NK-92 (cell line): ENCODE data around the gene MEIS2.

Experiments
- DNase-seq: peaks from one replicate; lab custom pipeline; 2025; ENCODE audit not compliant: unreplicated experiment; lab: John Stamatoyannopoulos, UW

MEIS2 gene

DNA sequence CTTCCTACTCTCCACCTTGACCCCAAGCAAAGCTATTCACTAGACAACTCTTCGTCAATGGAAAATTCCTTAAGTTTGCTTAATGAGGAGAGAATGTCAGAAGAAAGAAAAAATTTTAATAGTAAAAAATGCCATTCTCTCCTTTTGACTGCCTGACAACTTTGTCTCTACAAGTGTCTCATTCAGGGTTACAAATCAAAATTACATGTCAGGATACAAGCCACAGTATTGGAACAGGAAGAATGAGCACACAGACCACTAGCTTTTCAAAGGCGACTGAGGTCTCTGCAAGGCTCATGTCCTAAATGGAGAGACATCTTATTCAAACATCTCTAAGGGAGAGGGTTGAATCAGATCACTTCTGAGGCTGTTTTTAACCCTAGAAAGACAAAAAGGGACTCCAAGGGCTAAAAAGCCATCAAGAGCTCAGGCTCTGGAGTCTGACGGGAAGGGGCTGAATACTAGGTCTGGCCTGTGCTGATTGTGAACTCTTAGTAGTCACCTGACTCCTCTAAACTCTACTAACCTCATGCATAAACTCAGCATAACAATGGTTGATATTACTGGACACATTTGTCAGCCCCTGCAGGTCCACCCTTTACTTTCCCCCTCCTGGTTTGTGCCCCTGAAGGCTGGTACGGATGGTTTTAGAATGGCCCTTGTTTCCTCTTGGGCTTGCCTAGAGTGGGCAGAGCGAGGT is 12.8 kb upstream of the MEIS2 start:
- DNase-seq = no peak

DNA sequence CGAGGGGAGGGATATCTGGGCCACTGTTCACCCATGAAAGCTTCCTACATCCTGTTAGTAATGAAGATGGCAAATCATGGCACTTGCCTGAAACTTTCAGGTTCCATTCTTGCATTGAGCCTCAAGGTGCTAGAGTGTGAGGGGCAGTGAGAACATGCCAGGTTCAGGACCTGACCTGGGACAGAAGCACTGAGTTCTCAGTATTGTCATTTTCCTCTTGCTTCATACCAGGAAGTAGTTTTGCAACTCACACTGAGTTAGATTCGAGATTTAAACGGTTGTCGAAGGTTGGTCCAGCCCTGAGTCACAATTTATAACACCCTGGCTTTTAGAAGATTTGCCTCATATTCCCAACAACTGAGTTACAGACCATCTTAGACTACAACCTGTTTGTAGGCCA is 11.8 kb upstream of the MEIS2 start:
- no peak for DNase-seq

DNA sequence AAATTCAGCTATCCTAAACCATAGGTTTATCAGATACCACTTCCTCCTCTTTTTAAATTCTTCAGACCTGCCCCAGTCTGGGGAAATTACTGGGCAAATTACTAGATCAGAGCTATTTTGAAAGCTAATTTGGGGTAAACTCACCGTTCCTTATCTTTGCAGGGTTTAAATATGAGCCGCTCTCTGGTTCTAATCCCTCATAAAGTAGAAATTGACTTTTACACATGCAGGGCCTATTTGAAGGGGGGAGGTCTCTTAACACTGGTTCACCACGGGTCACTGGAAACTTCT is 11.0 kb upstream of the MEIS2 start:
- no peak for DNase-seq

DNA sequence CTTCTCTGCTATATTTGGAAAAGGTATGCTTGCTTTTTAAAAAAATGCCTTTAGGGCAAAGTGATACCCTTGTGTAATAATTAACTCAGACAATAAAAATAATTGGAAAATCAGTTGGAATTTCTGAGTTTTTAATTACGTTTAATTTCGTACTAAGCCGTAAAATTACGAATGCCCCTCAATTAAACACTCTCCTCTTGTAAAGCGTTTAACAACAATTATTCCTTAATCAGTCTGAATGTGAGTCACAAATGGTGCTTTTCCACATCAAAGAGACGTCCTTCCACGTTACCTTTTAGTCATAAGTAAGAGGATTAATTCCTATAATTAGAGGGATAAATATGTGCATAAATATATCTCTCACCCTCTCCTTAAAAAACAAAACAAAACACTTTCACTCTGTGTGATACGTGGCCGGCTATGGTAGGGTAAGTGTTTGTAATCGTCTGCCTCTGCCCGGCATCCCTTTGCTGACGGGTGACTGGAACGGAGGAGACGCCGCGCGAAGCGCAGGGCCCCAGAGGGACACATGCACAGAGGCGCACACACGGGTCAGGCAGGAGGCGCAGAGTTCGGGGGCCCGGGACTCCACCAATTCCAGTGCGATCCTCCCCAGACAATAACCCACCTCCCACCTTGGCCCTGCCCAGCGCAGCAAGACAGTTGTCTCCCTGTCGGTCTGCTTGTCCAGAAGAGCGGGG is 9.7 kb upstream of the MEIS2 start:
- DNase-seq = no peak

DNA sequence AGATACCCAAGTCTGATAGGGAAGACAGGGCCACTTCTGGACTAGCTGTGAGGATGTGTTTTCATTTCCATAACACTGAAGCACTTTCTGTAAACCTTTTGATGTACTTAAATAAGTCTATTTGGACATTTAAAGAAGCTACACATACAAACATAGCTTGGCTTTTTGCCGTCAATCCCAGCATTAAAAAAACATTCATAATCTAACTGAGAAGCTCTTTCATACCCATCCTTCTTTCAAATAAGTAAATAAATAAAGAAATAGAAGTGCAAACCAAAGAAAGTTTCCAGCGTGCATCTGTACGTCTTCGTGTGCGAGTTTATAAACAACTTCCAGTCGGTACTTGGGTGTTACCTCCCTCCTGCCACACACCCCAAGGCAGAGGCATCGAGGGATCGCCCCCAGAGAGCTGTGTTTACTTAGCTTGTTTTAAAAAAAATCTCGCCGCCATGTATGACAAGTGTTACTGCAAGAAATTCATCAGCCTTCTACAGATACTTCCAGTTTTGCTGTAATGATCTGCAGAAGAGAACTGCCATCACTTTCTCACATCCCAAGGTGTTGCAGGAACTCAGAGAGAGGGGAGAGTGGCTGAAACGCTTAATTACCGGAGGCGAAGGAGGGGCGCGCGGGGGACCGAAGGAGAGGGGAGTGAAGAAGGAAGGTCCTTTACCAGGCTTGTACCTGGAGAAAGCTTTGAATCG is 9.0 kb upstream of the MEIS2 start:
- no peak for DNase-seq

DNA sequence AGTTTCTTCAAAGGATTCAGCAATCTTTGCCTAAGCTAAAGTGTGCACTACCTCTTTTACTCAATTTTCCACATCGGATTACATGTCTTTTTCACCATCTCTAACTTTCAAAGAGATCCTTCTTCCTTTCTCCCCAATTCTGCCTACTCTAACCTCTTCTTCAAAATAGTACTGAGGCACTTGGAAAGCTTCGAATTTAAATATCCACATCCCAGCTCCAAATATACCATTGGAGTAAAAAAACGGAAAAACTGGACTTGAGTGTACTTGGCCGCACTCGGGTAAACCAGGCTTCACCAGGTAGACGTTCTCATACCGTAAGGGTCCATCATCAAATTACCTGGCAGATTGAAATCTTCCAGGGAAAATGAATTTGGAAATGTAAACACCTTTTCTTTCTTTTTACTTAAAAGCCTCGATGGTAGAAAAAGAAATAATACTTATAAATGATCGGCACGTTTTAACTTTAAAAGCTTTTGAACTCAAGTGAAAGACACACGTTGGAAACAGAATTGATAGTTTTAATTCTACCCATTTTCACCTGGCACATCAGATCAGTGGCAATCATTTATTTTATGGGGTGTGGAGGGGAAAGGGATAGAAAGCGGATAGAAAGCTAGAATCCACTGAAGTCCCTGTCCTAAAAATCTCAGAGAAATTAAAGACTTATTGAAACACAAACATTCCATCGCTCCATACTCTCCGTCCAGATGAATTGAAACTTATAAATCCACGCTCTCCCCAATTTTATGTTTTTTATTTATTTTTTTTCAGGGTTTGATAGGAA is 8.2 kb upstream of the MEIS2 start:
- no peak for DNase-seq

DNA sequence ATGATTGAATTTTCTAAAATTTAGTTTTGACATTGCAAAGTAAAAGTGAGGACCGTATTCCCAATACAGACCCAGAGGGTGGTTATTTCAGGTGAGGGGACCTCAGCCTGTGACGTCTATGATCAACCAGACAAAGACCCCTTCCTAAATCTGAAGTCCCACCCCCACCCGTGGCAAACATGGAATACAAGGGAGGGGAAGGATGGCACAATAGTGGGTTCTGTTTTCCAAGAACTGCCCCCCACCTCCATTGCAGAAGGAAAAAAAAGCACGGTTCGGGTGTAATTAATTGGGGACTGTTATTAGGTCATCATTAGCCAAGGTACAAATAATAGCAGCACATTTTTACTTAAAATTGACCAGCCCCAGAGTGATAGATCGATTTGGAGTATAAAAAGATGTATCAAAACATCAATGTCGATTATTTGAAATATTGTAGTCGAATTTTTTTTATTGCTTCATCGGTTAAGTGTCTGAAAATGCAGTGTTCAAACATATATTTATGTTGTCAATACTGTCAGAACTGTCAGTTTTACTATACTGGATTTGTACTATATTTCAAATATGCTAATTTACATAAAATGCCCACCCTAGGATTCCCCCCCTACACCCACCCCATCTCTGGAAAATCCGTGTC is 7.5 kb upstream of the MEIS2 start:
- no peak for DNase-seq

DNA sequence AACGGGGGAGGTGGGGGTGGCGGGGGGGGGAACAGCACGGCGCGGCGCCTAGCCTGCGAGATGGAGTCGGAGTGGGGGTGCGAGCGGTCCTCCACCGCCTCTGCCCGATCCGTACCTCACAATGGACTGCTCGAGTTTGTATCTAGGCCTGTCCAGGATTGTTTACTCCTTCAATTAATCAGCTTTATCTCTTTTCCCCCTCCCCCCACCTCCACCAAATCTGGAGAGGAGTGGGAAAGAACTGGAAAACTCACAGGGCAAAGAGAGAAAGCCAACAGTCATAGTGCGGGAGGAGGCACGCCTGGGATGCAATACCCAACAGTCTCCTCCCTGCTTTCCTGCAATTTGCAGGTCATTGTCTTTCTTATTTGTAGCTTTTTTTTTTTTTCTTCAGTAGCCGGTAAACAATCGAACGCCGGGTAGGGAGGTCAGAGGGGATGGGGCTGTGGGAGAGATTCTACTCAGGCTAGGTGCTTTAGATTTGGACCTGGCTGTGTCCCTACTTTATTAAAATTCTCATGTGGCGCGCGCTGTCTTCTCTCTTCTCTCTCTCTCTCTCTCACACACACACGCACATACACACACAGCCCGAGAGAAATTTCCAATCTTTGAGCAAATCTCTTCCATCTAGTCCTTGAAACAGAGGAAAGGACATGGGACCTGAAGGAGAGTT is 6.9 kb upstream of the MEIS2 start:
- DNase-seq = no peak

DNA sequence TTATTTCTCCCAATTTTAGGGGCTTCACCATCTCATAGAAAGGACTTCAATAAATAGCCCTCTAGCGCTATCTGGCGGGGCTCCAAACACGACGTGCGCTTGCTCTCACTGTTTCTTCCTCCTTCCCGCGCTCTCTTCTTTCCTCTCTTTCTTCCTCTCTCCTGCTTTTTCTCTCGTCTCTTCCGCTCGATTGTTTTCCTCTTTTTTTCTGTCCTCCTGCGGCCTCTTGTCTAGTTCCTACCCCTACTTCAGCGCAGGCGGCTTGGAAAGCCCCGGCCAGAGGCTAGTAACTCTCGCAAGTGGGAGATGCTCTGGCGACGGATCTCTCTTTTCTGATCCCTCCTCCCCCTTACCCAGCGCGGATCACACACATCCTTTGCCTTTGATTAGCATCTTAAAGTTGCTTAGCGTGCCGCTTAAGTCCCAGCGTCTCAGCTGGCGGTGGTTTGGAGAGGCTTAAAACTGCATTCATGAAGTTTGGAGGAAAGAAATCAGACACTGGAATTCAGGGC is 6.2 kb upstream of the MEIS2 start:
- DNase-seq = no peak

DNA sequence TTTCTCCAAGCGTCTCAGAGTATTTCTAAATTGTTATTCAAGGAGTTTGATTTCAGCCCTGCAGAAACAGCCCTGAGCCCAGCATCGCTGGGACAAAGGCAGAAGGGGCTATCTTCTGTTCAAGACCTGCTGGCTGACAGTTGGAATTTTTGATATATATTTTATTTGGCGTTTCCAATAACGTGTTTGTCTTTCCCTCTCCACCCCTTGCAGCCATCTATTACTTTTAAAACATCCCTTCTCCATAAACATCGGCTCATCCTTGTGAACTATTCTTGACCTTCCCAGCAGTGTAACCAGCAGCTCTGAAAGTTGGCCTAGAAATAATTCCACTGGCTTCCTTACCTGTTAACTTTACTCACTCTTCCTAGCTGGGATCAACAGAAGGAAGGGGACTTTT is 5.5 kb upstream of the MEIS2 start:
- DNase-seq = no peak

DNA sequence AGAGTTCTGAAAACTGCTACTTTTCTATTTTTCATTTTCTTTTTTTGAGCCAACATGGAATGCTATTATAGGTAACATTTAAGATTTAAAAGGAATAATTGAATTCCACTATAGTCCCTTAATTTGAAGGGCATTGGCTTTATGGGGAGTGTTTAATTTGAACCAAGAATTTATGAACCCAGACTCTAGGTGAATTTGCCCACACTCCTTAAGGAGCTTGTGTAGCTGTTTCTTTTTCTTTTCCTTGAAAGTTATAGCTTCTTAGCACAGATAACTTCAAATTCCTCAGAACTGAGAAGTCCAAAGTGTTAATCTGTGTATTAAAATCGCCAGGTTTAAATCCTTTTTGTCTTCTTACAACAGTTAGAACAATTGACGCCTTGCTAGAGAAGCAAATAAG is 4.7 kb upstream of the MEIS2 start:
- DNase-seq = no peak

DNA sequence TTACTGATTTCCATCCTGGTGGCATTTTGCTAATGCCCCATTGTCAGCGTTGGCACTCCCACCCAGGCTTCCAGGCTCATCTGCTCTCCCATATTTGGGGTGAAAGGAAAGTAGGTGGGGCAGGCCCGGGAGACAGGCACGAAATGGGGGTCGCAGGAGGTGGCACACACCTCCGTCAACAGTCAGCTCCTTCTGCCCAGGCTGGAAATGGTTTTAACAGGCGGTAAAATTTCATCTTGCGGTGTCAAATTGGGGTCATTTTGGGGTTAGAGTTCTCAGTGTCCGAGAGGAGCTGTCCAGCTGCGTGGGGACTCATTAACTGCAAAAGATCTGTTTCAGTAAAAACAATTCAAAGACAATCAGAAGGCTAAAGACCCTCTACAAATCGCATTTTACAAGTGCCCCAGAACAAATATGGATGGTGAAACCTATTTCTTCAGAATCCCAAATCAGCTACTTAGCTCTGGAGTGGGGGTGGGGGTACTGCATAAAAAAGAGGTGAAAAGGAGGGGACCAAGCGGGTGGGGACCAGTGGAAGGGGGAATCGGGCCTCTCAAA is 4.2 kb upstream of the MEIS2 start:
- no peak for DNase-seq

DNA sequence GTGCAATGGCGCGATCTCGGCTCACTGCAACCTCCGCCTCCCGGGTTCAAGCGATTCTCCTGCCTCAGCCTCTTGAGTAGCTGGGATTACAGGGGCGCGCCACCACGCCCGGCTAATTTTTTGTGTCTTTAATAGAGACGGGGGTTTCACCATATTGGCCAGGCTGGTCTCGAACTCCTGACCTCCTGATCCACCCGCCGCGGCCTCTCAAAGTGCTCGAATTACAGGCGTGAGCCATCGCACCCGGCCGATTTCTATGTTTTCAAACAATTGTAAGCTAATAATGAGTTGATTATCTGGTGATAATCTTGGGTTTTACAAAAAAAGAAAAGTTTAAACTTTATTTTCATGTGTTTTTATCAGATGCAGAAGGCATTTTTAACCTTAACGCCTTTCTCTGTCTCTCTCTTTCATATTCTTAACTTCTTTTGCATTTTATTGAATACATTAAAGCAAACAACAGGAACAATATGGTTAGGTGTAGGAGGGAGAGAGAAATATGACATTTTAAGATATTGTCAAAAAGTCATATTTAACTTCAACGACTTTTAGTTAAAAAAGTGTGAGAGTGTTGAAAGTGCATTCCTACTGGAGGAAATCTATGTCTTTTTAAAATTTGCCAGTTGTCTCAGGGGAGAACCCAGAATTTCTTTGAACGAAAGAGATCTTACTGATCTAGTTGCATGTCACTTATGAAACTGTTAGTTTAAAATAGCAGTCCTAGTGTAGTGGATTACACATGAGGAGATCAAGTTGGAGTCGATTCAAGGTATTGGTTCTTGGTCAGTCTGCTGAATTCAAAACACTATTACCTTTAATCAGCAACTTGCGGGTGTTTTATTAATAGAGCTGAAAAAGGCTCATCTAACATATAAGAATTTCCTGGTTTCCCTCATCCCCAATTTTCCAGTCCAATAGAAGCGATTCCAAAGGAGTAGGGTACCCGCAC is 3.4 kb upstream of the MEIS2 start:
- DNase-seq = no peak

DNA sequence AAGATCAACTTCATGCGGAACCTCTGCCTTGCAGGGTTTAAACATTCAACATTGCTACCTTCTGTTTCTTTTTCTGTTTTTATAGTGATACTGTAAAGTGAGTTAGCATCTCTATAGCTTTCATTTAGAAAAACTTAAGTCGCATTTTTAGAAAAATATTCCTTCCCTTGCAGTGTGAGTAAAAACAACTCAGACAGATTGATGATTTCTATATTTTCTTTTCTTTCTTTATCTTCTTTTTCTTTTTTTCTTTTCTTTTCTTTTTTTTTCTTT is 2.8 kb upstream of the MEIS2 start:
- DNase-seq = no peak

DNA sequence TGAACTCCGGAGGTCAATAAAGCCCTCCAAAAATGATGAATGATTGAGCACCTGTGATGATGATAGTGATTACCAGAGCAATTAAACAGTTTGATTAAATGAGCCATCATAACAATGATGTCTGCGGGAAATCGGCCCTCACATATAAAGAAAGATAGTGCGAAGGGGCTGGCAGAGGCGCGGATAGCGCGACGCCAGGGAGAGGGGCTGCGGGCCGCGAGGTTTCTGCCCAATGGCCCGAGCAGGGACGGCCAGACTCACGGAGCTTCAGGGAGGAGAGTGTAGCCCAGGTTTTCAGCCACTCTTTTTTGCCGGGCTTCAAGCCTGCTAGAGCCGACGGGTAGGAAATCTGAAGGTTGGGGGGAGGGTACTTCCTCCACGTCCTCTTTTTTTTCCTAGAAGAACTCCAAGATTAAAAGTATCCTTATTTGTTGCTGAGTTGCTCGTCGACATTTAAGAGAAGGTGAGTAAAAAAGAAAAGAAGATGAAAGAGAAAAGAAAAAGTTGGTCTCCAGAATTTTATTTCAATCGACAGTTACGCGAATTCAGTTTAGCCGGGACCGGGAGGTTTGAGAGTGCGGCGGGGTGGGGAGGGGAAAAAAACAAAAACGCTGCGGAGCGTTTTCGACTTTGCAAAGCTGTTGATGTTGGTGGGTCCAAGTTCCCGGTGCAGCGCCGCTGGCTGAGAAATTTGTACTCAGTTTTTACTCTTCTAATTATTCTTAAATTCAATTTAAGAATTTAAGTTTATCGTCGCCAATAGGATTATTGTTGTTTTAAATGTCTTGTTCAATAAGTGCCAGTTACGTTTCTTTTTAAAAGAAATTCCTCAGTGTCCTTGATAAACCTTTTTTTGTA is 2.2 kb upstream of the MEIS2 start:
- no peak for DNase-seq

DNA sequence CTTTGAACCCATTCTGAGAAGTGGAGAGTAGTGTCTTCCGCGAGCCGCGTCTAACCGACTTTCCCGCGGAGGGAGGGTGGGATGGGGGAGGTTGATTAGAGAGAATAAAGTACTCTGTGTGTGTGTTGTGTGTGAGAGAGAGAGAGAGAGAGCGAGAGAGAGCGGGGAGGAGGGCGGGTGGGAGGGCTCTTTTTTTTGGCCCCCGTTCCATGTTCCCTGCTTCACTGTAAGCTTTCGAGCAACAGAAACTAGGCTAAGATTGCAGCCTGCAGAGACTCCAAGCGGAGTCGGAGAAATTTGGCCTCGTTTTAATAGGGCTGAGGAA is 1.6 kb upstream of the MEIS2 start:
- no peak for DNase-seq

DNA sequence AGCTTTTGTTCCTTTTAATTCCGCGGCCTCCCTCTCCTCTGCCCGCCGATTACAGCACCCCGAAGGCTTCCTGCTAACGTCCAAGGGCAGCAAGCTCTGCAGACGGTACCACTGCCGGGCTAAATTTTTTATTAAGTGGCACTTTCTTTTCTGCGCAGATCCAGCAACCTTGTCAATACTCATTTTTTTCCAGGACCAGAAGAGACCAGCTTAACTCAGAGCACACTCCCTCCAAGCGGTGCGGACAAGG is 542 bp upstream of the MEIS2 start:
- no peak for DNase-seq

DNA sequence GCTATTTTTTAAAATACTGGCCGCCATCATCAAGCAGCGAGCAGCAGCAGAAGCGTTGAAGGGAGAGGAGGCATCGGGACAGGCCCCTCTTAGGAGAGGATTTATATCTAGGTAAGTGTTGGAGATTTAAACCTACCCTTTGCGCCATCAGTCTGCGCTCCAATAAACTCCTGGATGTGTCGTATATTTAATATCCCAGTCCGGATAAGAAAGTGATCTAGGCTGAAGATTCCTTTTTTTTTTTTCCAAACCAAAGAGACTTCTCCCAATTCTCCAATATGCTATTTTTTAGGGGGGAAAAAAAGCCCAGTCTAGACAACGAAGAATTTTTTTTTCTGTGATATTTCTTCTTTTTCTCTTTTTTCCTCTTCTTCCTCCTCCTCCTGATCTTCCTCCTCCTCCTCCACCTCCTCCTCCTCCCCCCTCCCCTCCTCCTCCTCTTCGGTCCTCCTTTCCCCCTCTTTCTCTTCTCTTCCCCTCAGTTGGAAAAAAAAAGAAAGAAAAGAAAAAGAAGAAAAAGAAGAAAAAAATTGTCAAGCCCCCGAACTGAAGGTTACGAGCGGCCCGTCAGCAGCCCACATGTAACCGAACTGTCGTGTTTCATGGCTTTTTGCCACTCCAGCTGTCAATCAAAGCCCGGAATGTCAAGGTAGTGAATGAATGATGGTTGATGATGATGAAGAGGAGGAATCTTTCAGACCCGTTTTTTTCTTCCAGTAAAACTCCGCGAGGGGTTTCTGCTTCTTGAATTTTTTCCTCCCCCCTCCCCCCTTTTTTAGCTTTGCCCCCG is 835 bp downstream of the MEIS2 start:
- no peak for DNase-seq
